ENCODE data around the gene CACNA1C. TPM values are rescaled to one million over a fixed set of nuclear protein-coding genes. Genes with fewer than 3 reads are reported as not detected.

Gene CACNA1C
- total RNA-seq, 1 experiment from 2014 or later, result 3.7 TPM

GRCh38 chr12:2645460-2645859, 592.7 kb downstream of the CACNA1C start:
- Histone ChIP-seq H3K9me3 (ENCODE audit: low read depth, low read length, poor library complexity, severe bottlenecking) (no peaks in the 10 kb centered on the region), H3K4me1 (ENCODE audit: insufficient read depth, low read length, poor library complexity, severe bottlenecking) (no peaks in the 10 kb centered on the region), H3K36me3 (ENCODE audit: insufficient read depth, low read length, poor library complexity, severe bottlenecking) (no peaks in the 10 kb centered on the region), H3K27ac (ENCODE audit: low read depth, low read length, poor library complexity, severe bottlenecking) (no peak overlapping the region), H3K27me3 (replicated peaks; ENCODE audit: insufficient read depth, low read depth, low read length, poor library complexity) (peaks cover 3% of the 10 kb centered on the region), H3K4me3 (ENCODE audit: low read depth, low read length, poor library complexity, severe bottlenecking) (no peak overlapping the region)
- no TSS peak for BruUV-seq (replicated peaks)
- no peak for TF ChIP-seq CTCF (conservative IDR thresholded peaks at IDR 0.05; ENCODE audit: low read depth, low read length)
- POLR2A ChIA-PET (ENCODE audit: low non-redundant PET), result no interaction called here
- no peak for DNase-seq (ENCODE audit: low spot score)
- CTCF ChIA-PET, result no interaction called here
- intact Hi-C loops (cut with micrococcal nuclease; ENCODE audit: unreplicated experiment), result no loop called here

GRCh38 chr12:2646341-2646740, 593.6 kb downstream of the CACNA1C start:
- Histone ChIP-seq H3K9me3 (ENCODE audit: low read depth, low read length, poor library complexity, severe bottlenecking) (no peaks in the 10 kb centered on the region), H3K36me3 (ENCODE audit: insufficient read depth, low read length, poor library complexity, severe bottlenecking) (no peaks in the 10 kb centered on the region), H3K4me3 (ENCODE audit: low read depth, low read length, poor library complexity, severe bottlenecking) (no peak overlapping the region), H3K4me1 (ENCODE audit: insufficient read depth, low read length, poor library complexity, severe bottlenecking) (no peaks in the 10 kb centered on the region), H3K27me3 (replicated peaks; ENCODE audit: insufficient read depth, low read depth, low read length, poor library complexity) (peaks cover 3% of the 10 kb centered on the region), H3K27ac (ENCODE audit: low read depth, low read length, poor library complexity, severe bottlenecking) (no peak overlapping the region)
- ChIA-PET POLR2A (ENCODE audit: low non-redundant PET) (no interaction called here), CTCF (no interaction called here)
- intact Hi-C loops (cut with micrococcal nuclease; ENCODE audit: unreplicated experiment), result no loop called here
- BruUV-seq (replicated peaks), result no TSS peak
- no peak for DNase-seq (ENCODE audit: low spot score)
- TF ChIP-seq CTCF (conservative IDR thresholded peaks at IDR 0.05; ENCODE audit: low read depth, low read length) (no peak), EZH2 (IDR thresholded peaks at IDR 0.05; ENCODE audit: borderline replicate concordance, low read depth, low read length, poor library complexity, severe bottlenecking) (no peak)

- ChIA-PET POLR2A (ENCODE audit: low non-redundant PET) (no interaction called here), CTCF (no interaction called here)
- no peaks in the 10 kb centered on the region for H3K4me1 ChIP-seq (ENCODE audit: insufficient read depth, low read length, poor library complexity, severe bottlenecking)
- TF ChIP-seq CTCF (conservative IDR thresholded peaks at IDR 0.05; ENCODE audit: low read depth, low read length) (no peak), EZH2 (IDR thresholded peaks at IDR 0.05; ENCODE audit: borderline replicate concordance, low read depth, low read length, poor library complexity, severe bottlenecking) (no peak)
- H3K36me3 ChIP-seq (ENCODE audit: insufficient read depth, low read length, poor library complexity, severe bottlenecking), result no peaks in the 10 kb centered on the region
- H3K27ac ChIP-seq (ENCODE audit: low read depth, low read length, poor library complexity, severe bottlenecking), result no peak overlapping the region
- H3K27me3 ChIP-seq (replicated peaks; ENCODE audit: insufficient read depth, low read depth, low read length, poor library complexity), result peaks cover 3% of the 10 kb centered on the region
- H3K9me3 ChIP-seq (ENCODE audit: low read depth, low read length, poor library complexity, severe bottlenecking), result no peaks in the 10 kb centered on the region
- intact Hi-C loops (cut with micrococcal nuclease; ENCODE audit: unreplicated experiment), result no loop called here
- no peak overlapping the region for H3K4me3 ChIP-seq (ENCODE audit: low read depth, low read length, poor library complexity, severe bottlenecking)
- DNase-seq (ENCODE audit: low spot score), result no peak
- no TSS peak for BruUV-seq (replicated peaks)
Observed at GRCh38 chr12:2647186-2647585, 594.4 kb downstream of the CACNA1C start.

All from A673 (cell line).